ENCODE results near the gene CPXM2.

DNA sequence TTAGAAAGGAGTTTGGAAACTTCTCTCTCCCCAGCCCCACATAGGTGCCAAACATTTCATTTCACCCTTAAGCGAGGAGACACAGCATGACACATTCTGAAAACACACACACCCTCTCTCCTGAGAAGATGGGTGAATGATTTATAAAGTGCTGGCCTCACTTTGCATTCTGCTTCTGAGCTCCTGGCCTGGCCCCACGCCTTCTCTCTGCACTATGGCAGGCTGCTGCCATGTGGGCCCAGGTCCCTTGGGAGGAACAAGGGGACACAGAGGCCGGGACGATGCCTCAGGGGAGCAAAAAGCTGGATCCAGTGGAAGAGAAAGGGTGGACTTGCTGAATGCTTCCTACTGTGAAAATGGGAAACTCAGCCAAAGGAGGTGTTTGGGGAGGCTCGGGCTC, 56.0 kb downstream of the CPXM2 start:
- TF ChIP-seq, protein P1, sequence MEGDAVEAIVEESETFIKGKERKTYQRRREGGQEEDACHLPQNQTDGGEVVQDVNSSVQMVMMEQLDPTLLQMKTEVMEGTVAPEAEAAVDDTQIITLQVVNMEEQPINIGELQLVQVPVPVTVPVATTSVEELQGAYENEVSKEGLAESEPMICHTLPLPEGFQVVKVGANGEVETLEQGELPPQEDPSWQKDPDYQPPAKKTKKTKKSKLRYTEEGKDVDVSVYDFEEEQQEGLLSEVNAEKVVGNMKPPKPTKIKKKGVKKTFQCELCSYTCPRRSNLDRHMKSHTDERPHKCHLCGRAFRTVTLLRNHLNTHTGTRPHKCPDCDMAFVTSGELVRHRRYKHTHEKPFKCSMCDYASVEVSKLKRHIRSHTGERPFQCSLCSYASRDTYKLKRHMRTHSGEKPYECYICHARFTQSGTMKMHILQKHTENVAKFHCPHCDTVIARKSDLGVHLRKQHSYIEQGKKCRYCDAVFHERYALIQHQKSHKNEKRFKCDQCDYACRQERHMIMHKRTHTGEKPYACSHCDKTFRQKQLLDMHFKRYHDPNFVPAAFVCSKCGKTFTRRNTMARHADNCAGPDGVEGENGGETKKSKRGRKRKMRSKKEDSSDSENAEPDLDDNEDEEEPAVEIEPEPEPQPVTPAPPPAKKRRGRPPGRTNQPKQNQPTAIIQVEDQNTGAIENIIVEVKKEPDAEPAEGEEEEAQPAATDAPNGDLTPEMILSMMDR (IDR thresholded peaks at IDR 0.05; ENCODE audit: low read depth, low read length, missing input control) = no peak
- no peak for TF ChIP-seq HNF4A (conservative IDR thresholded peaks at IDR 0.05)
- no peak for TF ChIP-seq YY1 (IDR thresholded peaks at IDR 0.05)
